SJSA1 (cell line): ENCODE results near the gene PDE6D. TPM values are rescaled to one million over a fixed set of nuclear protein-coding genes. Genes with fewer than 3 reads are reported as not detected.
"Not testable (repeated sequence)": the region's sequence is repeated elsewhere in the genome, so short reads cannot be mapped to it uniquely, and the experiment has no call there.

ENCODE experiments used
- DNase-seq, 2 experiments: peaks; one replicate each; pipeline ENCODE4 v3.0.0-alpha.2; 2015 to 2020; ENCODE audit warnings: low spot score in 2 of 2, low read depth in 1 of 2
- H3K27ac ChIP-seq: fragments of 250-450 bp; sonication (Bioruptor Pico); 2 replicates; pipeline ENCODE4 v1.5.1; 2020; ENCODE audit warnings: mild to moderate bottlenecking, moderate library complexity
- H3K27me3 ChIP-seq: fragments of 250-450 bp; sonication (Bioruptor Pico); replicated peaks from 2 replicates; pipeline ENCODE4 v1.5.1; 2020; ENCODE audit warnings: mild to moderate bottlenecking, moderate library complexity
- H3K36me3 ChIP-seq: fragments of 250-450 bp; sonication (Bioruptor Pico); 2 replicates; pipeline ENCODE4 v1.5.1; 2020; ENCODE audit warnings: mild to moderate bottlenecking
- H3K4me1 ChIP-seq: fragments of 250-450 bp; sonication (Bioruptor Pico); replicated peaks from 2 replicates; pipeline ENCODE4 v1.6.1; 2021; ENCODE audit warnings: mild to moderate bottlenecking
- H3K4me3 ChIP-seq: fragments of 250-450 bp; sonication (Bioruptor Pico); 2 replicates; pipeline ENCODE4 v1.5.1; 2020; ENCODE audit warnings: mild to moderate bottlenecking
- H3K9me3 ChIP-seq: fragments of 250-450 bp; sonication (Bioruptor Pico); replicated peaks from 2 replicates; pipeline ENCODE4 v1.5.1; 2020; ENCODE audit warnings: mild to moderate bottlenecking
- total RNA-seq: library from RNA; depleted of rRNA; stranded (reverse); fragments of >200 nt; shearing (Covaris generic); gene quantifications from 2 replicates; pipeline ENCODE4 v1.2.3, GENCODE V29; 2014

PDE6D gene
- total RNA-seq, 1 experiment from 2014 or later, result 34.2 TPM

- Histone ChIP-seq H3K4me3 (no peak overlapping the region), H3K27me3 (no peaks in the 10 kb centered on the region), H3K27ac (no peak overlapping the region), H3K36me3 (no peaks in the 10 kb centered on the region), H3K4me1 (no peaks in the 10 kb centered on the region), H3K9me3 (no peaks in the 10 kb centered on the region)
- DNase-seq, result no peak
These were observed 29.9 kb downstream of the PDE6D start for GRCh38 chr2:231751042-231751815.

GRCh38 chr2:231749016-231749415 lies 32.1 kb downstream of the PDE6D start:
- H3K36me3 ChIP-seq, H3K27me3 ChIP-seq, H3K4me1 ChIP-seq, H3K4me3 ChIP-seq, H3K27ac ChIP-seq, H3K9me3 ChIP-seq, DNase-seq: not testable (repeated sequence)

- not testable (repeated sequence) for H3K4me3 ChIP-seq, DNase-seq, H3K4me1 ChIP-seq, H3K36me3 ChIP-seq, H3K27me3 ChIP-seq, H3K27ac ChIP-seq, H3K9me3 ChIP-seq
These were observed 32.8 kb downstream of the PDE6D start for GRCh38 chr2:231748153-231748896.

- no peaks in the 10 kb centered on the region for H3K36me3 ChIP-seq
- H3K27me3 ChIP-seq, result no peaks in the 10 kb centered on the region
- no peaks in the 10 kb centered on the region for H3K9me3 ChIP-seq
- no peak overlapping the region for H3K27ac ChIP-seq
- DNase-seq, result no peak
- no peak overlapping the region for H3K4me3 ChIP-seq
- H3K4me1 ChIP-seq, result no peaks in the 10 kb centered on the region
These were observed 35.6 kb downstream of the PDE6D start for GRCh38 chr2:231745303-231746038.

GRCh38 chr2:231743376-231744116 lies 37.5 kb downstream of the PDE6D start:
- Histone ChIP-seq H3K4me1 (no peaks in the 10 kb centered on the region), H3K36me3 (no peaks in the 10 kb centered on the region), H3K27ac (no peak overlapping the region), H3K4me3 (no peak overlapping the region), H3K27me3 (no peaks in the 10 kb centered on the region), H3K9me3 (no peaks in the 10 kb centered on the region)
- DNase-seq, result no peak

GRCh38 chr2:231737761-231738160 lies 43.3 kb downstream of the PDE6D start:
- Histone ChIP-seq H3K9me3 (no peaks in the 10 kb centered on the region), H3K36me3 (no peaks in the 10 kb centered on the region), H3K4me1 (no peaks in the 10 kb centered on the region), H3K27me3 (no peaks in the 10 kb centered on the region), H3K27ac (no peak overlapping the region), H3K4me3 (no peak overlapping the region)
- no peak for DNase-seq

GRCh38 chr2:231732604-231733003 lies 48.5 kb downstream of the PDE6D start:
- no peak for DNase-seq
- no peak overlapping the region for H3K27ac ChIP-seq
- no peaks in the 10 kb centered on the region for H3K27me3 ChIP-seq
- no peaks in the 10 kb centered on the region for H3K9me3 ChIP-seq
- H3K4me3 ChIP-seq, result no peak overlapping the region
- no peaks in the 10 kb centered on the region for H3K36me3 ChIP-seq
- no peaks in the 10 kb centered on the region for H3K4me1 ChIP-seq

- Histone ChIP-seq H3K27ac (no peak overlapping the region), H3K9me3 (no peaks in the 10 kb centered on the region), H3K4me1 (no peaks in the 10 kb centered on the region), H3K36me3 (no peaks in the 10 kb centered on the region), H3K4me3 (no peak overlapping the region), H3K27me3 (0 out of 2 replicates have a peak, but pooled peaks cover 2% of the 10 kb centered on the region)
- DNase-seq, result no peak
These were observed 53.5 kb downstream of the PDE6D start for GRCh38 chr2:231727621-231728020.

GRCh38 chr2:231726276-231726675 lies 54.8 kb downstream of the PDE6D start:
- no peak for DNase-seq
- 0 out of 2 replicates have a peak, but pooled peaks cover 2% of the 10 kb centered on the region for H3K27me3 ChIP-seq
- H3K9me3 ChIP-seq, result no peaks in the 10 kb centered on the region
- no peak overlapping the region for H3K4me3 ChIP-seq
- no peaks in the 10 kb centered on the region for H3K36me3 ChIP-seq
- H3K4me1 ChIP-seq, result no peaks in the 10 kb centered on the region
- H3K27ac ChIP-seq, result no peak overlapping the region

- no peak overlapping the region for H3K27ac ChIP-seq
- no peak overlapping the region for H3K4me3 ChIP-seq
- H3K9me3 ChIP-seq, result no peaks in the 10 kb centered on the region
- 0 out of 2 replicates have a peak, but pooled peaks cover 2% of the 10 kb centered on the region for H3K27me3 ChIP-seq
- DNase-seq, result no peak
- H3K36me3 ChIP-seq, result no peaks in the 10 kb centered on the region
- H3K4me1 ChIP-seq, result no peaks in the 10 kb centered on the region
These were observed 55.6 kb downstream of the PDE6D start for GRCh38 chr2:231725476-231725875.

GRCh38 chr2:231722721-231723307 lies 58.3 kb downstream of the PDE6D start:
- H3K9me3 ChIP-seq, result no peaks in the 10 kb centered on the region
- no peak for DNase-seq
- H3K27ac ChIP-seq, result no peak overlapping the region
- peaks cover 2% of the 10 kb centered on the region; the same call in 1 of the 2 replicates for H3K4me1 ChIP-seq
- H3K36me3 ChIP-seq, result no peaks in the 10 kb centered on the region
- 0 out of 2 replicates have a peak, but pooled peaks cover 2% of the 10 kb centered on the region for H3K27me3 ChIP-seq
- no peak overlapping the region for H3K4me3 ChIP-seq

GRCh38 chr2:231720987-231721966 lies 59.8 kb downstream of the PDE6D start:
- Histone ChIP-seq H3K4me1 (peaks cover 16% of the 10 kb centered on the region), H3K27me3 (0 out of 2 replicates have a peak, but pooled peaks cover 2% of the 10 kb centered on the region), H3K36me3 (no peaks in the 10 kb centered on the region), H3K4me3 (no peak overlapping the region), H3K9me3 (no peaks in the 10 kb centered on the region), H3K27ac (no peak overlapping the region)
- no peak for DNase-seq
